Measurements from ENCODE around the gene CYP2W1. TPM values are rescaled to one million over a fixed set of nuclear protein-coding genes. Genes with fewer than 3 reads are reported as not detected.
"Not testable (repeated sequence)": the region's sequence is repeated elsewhere in the genome, so short reads cannot be mapped to it uniquely, and the experiment has no call there.

Gene CYP2W1
- polyA plus RNA-seq, 3 donors = 0.06 TPM; not detected in 2

- H3K27ac ChIP-seq (ENCODE audit: low read depth, low read length) = no peak overlapping the region
- whole genome bisulfite sequencing, 3 donors = 74 to 83% (median 77%) methylated on average over 35 to 36 of the region's 36 CpGs
Observed at GRCh38 chr7:990352-990932, 7.5 kb downstream of the CYP2W1 start.

- WGBS, 3 donors = 58 to 71% (median 65%) methylated on average over 33 to 35 of the region's 35 CpGs
- no peak overlapping the region for H3K27ac ChIP-seq (ENCODE audit: low read depth, low read length)
Observed at GRCh38 chr7:990933-991728, 8.2 kb downstream of the CYP2W1 start.

- WGBS, 3 donors = 71 to 80% (median 75%) methylated on average over 34 of the region's 34 CpGs
- no peak overlapping the region for H3K27ac ChIP-seq (ENCODE audit: low read depth, low read length)
Observed at GRCh38 chr7:991729-992656, 9.0 kb downstream of the CYP2W1 start.

DNA sequence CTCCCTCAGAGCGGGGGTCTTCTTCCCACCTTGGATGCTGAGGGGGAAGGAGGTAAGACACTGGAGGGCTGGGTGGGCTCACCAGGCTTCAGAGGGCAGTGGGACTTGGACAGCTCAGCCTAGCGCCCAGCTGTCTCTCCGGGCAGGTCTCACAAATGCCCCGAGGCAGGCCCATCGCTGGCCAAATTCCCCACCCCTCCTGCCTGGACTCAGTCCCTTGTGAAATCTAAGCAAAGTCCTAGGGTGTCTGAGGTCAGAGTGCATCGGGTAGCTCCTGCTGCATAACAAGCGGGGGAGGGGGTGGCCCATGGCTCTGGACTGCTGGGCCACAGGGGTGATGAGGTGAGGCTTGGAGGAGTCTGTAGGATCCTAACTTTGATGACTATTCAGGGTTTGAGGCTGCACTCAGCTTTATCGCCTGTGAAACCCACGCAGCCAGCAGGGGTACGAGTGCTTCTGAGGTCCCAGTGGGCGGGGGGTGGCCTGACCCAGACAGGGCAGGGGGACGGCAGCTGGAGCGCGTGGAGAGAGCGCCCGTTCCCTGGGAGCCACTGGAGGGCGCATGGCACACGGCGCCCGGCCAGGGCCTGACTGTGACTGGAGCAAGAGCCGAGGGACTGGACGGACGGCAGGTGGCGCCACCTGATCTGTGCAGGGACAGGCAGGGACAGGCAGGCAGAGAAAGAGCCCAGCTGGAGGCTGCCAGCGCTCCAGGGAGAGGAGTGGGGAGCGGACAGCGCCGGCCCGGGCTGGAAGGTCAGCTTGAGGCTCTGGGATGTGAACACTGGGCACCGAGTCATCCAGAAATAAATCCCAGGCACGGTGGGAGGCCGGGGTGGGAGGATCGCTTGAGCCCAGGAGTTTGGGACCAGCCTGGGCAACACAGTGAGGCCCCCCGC lies 10.0 kb downstream of the CYP2W1 start:
- 20 to 22% (median 20%) methylated on average over 34 of the region's 34 CpGs for WGBS, 3 donors
- no peak overlapping the region for H3K27ac ChIP-seq (ENCODE audit: low read depth, low read length)

GRCh38 chr7:994592-995308 lies 11.8 kb downstream of the CYP2W1 start:
- 64 to 80% (median 80%) methylated on average over 28 of the region's 28 CpGs for WGBS, 3 donors
- no peak overlapping the region for H3K27ac ChIP-seq (ENCODE audit: low read depth, low read length)

DNA sequence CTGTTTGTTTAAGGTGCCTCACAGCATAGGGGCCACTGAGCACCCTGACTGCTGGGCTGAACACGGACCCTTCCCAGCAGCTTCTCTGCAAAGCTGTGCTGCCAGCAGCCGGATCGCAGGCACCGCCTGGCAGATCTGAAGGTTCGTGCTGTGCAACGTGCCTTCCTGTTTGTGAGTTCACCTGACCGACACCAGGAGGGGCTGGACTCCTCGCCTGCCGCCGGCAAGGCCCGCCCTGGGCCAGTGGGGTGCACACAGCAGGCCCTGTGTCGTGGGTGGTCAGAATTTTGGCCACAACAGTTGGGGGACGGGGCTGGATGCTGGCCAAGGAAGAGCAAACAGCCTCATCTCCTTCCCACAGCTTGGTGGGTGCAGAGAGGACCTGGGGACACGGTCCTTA lies 12.6 kb downstream of the CYP2W1 start:
- WGBS, 3 donors = 87 to 91% (median 91%) methylated on average over 14 of the region's 14 CpGs
- H3K27ac ChIP-seq (ENCODE audit: low read depth, low read length) = no peak overlapping the region

GRCh38 chr7:996079-996872 lies 13.3 kb downstream of the CYP2W1 start:
- WGBS, 3 donors = 69 to 89% (median 80%) methylated on average over 36 to 38 of the region's 38 CpGs
- H3K27ac ChIP-seq (ENCODE audit: low read depth, low read length) = no peak overlapping the region

DNA sequence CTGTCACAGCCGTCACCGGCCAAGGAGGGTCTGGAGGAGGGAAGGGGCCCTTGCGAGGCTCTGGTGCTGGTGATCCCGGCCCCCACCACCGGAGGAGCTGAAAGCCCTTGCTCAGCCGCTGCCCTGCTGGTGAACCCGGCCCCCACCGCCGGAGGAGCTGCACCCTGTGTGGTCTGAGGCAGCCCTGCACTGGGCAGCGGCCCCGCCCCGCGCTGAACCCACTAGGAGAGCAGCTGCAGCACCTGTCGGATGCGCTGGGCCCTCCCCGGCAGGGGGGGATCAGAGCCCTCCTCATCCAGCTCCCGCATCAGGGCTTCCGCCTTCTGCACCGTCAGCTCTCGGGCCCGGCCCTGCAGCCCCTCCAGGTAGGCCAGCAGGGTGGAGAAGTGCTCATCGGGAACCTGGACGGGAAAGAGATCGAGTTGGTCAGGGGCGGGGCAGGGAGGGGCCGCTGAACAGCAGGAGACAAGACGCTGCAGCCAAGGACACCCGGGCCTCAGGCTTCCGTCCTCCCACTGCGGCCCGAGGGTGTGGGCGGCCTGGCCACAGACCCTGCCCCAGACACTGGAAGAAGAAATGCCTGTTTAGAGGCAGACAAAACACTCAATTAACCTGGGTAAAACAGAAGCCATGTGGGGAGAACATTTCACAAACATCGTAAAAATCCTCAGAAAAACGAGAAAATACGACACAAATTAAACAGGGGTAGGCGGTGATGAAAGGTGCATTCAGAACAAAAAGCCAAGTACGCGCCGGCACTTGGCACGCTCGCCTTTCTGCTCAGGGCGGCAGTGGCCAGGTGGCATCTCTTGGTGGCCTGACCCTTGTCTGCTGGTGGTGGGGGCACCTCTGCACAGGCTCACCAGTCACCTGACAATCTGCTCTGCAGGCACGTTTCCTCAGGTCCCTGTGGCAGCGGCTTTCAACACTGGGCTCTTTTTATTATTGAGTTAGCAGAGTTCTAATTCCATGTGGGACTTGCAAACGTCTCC lies 14.7 kb downstream of the CYP2W1 start:
- no peak overlapping the region for H3K27ac ChIP-seq (ENCODE audit: low read depth, low read length)
- WGBS, 3 donors = 86 to 87% (median 87%) methylated on average over 43 to 45 of the region's 45 CpGs

- 83 to 90% (median 89%) methylated on average over 28 of the region's 28 CpGs for WGBS, 3 donors
- H3K27ac ChIP-seq (ENCODE audit: low read depth, low read length) = no peak overlapping the region
Observed at GRCh38 chr7:999149-999879, 16.3 kb downstream of the CYP2W1 start.

DNA sequence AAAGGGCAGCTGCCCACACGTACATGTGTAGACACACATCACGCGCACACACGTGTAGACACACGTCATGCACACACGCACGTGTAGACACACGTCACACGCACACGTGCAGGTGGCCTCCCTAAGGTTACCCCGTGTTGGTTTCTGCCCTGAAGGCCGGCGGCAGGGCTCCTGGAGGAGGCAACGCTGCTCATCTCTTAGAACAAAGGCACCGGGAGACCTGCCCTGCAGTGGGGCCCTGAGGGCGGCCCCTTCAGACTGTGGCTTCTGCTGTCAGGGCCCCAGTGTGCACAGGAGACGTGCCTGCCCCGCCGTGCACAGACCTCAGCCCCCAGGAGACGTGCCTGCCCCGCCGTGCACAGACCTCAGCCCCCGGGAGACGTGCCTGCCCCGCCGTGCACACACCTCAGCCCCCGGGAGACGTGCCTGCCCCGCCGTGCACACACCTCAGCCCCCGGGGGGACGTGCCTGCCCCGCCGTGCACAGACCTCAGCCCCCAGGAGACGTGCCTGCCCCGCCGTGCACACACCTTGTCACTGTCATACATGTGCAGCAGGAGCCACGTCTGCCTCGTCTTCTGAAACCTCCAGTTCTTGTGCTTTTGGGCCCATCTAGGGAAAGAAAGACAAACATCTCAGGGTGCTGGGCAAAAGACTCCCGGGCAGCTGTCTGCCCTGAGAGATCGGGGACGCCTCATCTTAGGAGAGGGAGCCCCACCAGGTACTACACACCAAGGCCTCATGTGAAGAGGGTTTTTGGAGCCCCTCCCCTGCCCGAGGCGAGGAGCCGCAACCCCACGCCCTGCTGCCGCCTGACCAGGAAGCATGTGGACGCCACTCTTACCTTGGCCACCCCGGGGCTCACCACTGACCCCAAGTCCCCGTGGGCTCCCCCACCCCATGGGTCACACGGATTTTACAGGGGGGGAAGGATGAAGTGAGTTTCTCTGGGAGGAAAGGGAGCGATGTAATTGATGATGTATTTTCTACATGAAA lies 17.3 kb downstream of the CYP2W1 start:
- 88 to 93% (median 92%) methylated on average over 38 to 52 of the region's 52 CpGs for WGBS, 3 donors
- H3K27ac ChIP-seq (ENCODE audit: low read depth, low read length) = no peak overlapping the region

DNA sequence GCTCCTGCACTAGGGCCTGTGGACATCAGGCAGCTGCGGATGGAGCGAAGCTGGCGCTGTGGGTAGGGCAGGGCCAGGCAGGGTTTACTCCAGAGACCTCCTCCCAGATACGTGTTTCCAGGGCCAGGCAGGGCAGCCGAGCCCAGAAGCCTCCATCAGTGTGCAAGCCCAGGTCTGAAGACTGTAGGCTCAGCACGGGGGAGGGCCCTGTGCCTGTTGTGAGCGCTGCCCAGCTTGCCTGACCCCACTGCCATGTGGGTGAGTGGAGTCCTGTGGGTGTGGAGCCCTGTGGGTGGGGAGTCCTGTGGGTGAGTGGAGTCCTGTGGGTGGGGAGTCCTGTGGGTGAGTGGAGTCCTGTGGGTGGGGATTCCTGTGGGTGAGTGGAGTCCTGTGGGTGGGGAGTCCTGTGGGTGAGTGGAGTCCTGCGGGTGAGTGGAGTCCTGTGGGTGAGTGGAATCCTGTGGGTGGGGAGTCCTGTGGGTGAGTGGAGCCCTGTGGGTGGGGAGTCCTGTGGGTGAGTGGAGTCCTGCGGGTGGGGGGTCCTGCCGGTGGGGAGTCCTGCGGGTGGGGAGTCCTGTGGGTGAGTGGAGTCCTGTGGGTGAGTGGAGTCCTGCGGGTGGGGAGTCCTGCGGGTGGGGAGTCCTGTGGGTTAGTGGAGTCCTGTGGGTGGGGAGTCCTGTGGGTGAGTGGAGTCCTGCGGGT lies 18.2 kb downstream of the CYP2W1 start:
- 86 to 92% (median 91%) methylated on average over 13 to 14 of the region's 14 CpGs for WGBS, 3 donors
- H3K27ac ChIP-seq (ENCODE audit: low read depth, low read length) = not testable (repeated sequence)

- WGBS, 3 donors = 91 to 95% (median 93%) methylated on average over 3 to 4 of the region's 4 CpGs
- H3K27ac ChIP-seq (ENCODE audit: low read depth, low read length) = not testable (repeated sequence)
Observed at GRCh38 chr7:1002026-1002425, 19.0 kb downstream of the CYP2W1 start.

DNA sequence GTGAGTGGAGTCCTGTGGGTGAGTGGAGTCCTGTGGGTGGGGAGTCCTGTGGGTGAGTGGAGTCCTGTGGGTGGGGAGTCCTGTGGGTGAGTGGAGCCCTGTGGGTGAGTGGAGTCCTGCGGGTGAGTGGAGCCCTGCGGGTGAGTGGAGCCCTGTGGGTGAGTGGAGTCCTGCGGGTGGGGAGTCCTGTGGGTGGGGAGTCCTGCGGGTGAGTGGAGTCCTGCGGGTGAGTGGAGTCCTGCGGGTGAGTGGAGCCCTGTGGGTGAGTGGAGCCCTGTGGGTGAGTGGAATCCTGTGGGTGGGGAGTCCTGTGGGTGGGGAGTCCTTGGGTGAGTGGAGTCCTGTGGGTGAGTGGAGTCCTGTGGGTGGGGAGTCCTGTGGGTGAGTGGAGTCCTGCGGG lies 19.5 kb downstream of the CYP2W1 start:
- not testable (repeated sequence) for H3K27ac ChIP-seq (ENCODE audit: low read depth, low read length)
- WGBS, 3 donors = 85 to 94% (median 89%) methylated on average over 1 to 3 of the region's 7 CpGs

Measured in adipose tissue (tissue), 3 donors.